ENCODE data around the gene BCAS3.

DNA sequence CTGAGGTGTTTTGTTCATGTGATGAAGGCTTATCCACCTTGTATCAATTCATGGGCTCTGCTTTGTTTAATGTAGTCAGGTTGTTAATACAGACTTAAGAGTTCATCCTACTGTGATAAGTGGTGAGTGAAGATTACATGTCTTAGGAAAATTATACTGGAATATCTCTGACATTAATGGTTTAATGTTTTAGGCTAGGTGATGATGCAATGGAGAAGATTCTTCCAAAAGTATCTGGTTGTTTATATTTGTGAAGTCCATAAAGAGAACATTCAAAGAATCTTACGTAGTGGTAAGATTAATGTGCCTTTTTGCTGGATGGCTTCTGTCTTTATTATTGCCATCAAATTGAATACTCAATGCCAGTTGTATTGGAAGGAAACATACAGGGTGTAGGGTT lies 236.4 kb downstream of the BCAS3 start:
- TF ChIP-seq CTCF (IDR thresholded peaks at IDR 0.05) (no peak), POLR2A (IDR thresholded peaks at IDR 0.05) (no peak)

Data from body of pancreas (tissue), 4 donors.